ENCODE data around the gene KCNC1.

The KCNC1 gene

DNA sequence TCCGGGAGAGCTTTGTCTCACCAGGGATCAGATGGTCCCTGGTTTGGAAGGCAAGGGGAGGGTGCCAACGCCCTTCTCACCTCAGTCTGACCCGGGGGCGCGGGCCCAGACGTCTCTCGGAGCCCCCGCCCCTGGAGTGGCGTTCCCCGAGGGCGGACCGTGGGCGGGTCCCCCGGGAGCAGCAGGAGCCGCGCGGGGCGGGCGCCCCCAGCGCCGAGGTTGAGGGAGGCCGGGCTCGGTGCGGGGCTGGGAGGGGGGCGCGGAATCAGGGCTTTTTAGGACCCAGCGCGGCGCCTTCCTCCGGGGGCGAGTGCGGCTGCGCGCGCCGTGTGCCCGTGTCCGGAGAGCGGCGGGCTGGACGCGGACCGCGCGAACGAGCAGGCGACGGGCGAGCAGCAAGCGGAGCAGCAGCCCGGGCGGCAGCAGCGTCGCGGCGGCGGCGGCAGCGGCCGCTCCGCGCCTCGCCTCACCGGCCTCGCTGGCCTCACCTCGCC lies at the start of gene KCNC1:
Gene KCNC1, plus strand, starts transcription at position 364 of the 494 bp plus-strand sequence. CDS start 1,222 bp downstream, outside the sequence.
- DNase-seq: peak in 21 of 56 donors; percentile 12 to 58 (median 36)

DNA sequence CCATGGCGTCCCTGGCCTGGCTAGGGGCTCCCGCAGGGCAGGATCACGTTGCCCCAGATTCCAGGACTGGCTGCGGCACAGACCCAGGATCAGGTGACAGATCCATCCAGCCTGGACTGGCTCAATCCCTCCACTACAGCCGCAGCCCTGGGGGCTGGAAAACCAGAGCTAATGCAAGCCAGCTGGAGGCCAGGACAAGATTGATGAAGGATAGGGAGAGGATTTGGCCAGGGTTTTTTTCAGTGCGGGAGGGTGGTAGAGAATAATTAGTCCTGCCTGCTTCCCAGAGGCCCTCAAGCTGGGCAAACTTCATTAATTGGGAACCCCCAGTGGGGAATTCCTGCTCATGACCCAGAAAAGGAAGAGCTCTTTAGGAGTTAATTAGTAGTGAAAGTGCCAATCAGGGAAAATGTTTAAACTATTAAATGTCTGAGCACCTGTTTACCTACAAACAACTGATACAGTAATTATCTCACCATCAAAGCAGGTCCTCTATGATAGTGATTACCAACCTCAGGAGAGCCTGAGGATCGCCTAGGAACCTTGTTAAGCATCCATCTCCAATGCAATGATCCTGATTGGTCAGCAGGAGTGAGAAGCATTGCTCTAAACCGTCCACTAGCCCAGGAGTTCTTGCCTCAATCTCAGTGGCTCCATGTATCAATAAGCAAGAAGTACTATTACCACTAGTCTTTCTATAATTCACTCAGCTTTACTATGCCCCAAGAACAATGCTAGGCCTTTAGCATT lies 48.2 kb upstream of the KCNC1 start:
- no peak for DNase-seq

DNA sequence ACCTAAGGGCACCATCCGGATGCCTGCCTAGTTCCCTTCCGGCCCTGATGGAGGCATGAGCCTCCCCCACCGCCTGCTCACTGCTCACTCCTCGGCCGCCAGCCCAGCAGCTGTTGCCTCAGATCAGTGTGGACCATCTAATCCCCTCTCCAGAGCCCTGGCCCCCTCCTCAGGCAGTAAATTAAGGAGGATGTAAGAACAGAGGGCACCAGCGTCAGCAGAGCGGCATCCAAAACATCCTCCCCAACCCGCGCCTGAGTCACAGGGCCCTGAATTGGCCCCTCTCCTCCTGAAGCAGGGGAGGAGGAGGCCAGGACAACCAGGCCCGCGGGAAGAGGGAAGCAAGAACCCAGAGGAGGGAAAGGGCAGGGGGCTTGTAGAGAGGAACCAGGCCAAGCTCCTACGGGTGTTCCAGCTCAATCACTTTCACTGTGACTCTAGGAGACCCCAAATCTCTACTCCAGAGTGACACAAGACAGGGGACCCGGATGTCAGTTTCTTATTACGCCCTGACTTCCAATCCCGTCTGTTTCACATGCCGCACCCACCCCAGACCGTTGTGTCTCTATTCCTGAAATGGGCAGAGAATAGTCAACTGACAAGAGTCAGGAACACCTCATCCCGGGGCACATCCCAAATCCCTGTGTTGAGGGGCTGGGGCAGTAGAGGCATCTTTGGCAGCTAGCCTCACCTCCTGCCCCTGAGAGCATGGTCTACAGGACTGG lies 46.5 kb upstream of the KCNC1 start:
- no peak for DNase-seq

DNA sequence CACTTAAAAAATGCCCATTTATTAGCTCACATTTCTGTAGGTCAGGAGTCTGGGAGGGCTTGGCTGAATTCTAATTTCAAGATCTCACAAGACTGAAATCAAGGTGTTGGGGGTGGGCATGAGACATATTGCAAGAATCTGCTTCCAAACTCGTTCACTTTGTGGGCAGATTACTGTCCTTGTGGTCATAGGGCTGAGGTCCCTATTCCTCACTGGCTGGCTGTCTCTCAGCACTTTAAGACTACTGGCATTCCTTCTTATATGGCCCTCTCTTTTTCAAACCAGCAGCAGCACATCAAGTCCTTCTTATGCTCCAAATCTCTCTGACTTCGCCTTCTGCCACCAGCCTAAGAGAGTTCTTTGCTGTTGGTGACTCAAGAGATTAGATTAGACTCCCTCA lies 43.0 kb upstream of the KCNC1 start:
- DNase-seq: no peak

DNA sequence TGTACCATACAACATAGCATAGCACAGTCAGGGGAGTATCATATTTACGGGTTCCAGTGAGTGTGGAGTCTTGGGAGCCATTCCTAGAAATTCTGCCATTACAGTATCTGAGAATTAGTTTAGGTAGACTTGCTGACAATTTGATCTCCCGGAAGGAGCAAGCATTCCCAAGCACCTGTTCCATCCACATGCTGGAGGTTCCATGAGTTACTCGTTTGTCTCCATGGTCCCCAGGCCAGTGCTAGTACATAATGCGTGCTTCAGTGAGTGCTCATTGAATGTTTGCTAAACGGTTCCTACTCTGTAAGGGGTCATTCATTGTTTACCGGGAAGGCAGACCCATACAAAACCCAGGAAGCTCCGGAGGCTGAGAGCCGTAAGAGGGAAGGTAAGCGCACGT lies 42.6 kb upstream of the KCNC1 start:
- DNase-seq: no peak

DNA sequence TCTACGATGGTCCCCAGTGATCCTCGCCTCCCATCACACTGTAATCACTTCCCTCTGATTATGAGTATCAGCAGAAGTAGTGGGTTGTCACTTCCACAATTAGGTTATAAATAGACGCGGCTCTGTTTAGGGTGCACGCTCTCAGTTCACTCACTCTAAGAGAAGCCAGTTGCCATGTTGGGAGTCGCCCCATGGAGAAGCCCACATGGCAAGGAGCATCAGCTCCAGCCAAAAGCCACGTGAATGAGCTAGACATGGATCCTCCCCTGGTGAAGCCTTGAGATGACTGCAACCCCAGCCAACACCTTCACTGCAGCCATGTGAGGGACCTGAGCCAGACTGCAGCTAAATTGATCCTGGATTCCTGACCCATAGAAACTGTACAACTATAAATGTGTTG lies 41.6 kb upstream of the KCNC1 start:
- DNase-seq: no peak

DNA sequence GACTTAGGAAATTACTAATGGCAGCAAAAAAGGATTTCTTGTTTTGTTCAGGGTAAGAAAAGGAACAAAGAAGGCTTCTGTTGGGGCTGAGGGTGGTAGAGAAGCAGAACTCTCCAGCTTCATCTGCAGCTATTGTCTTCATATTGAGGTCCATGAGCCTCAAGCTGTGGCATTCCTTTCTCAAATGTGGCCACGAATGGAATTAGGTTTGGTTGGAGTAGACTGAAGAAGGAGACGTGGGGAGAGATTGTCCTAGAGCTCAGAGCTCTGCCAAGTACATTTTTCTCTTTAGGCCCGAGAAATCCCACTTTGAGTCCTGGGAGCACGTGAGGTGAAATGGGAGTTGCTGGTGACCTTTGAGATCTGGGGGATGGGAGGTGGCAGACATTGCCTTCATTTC lies 41.0 kb upstream of the KCNC1 start:
- no peak for DNase-seq

DNA sequence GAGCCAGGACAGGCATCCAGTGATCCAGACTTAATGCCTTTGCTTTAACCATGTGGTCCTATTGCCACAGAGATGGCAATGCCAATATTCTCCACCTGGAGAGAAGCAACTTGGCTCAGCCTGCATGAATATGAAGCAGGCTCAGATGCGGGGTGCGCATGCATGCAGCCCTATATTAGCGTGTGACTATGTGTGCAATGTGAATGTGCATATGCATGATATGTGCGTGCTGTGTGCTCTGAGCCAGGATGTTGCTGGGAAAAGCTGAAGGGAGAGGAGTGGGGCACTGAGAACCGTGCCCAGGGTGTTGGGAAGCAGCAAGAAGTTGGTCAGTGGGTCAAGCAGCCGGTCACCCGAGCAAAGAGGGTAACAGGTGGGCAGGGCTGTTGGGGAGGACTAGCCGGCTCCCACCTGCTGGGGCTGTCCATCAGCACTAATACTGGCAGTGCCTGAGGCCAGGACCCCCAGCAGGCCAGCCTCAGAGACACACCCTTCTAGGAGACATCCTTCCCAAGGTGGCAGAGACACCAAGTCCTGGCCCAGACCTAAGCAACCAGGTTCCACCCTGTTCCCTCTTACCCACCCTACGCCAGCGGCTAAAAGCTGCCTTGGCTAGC lies 40.0 kb upstream of the KCNC1 start:
- no peak for DNase-seq

DNA sequence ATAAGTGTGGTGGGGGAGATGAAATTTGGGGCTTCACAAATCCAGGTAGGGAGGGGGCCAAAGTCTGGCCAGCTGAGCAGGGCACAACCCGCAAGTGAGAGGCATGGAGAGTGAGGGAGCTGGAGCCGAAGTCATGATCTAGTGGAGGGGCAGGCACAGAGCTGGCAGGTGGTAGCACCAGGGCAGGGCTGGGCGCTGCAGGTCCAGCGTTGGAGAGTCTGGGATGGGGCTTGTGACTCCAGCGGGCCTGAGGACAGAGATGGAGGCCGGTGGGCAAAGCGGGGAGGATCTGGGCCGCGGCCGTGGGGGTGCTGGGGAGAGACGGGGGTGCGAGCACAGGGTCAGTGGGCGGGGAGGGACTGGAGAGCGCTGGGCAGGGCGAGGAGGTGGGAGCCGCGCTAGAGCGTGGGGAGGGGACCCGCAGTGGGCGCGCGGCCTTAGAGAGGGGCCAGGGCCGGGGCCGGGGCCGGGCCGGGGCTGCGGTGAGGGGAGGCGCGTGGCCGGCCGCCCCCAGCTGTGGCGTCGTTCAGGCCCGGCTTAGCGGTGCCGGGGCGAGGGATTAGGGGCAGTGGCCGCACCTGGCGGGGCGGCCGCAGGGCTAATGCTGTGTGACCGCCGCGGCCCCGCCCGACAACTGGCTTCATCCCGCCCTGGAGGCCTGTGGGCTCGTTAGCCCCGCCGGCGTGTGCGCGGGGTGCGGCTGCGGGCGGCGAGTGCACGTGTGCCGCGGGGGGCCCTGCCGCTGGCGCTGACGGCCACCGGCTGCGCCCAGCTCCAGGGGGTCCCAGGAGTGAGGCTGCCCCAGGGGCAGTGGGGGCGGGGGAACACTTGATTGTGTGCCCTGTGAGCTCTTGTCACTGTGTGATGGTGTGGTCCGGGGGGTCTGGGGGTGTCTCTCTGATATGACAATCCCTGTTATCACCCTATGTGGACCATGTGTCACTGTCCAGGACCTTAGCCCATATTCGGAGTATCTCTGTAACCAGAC lies 38.8 kb upstream of the KCNC1 start:
- DNase-seq: no peak

DNA sequence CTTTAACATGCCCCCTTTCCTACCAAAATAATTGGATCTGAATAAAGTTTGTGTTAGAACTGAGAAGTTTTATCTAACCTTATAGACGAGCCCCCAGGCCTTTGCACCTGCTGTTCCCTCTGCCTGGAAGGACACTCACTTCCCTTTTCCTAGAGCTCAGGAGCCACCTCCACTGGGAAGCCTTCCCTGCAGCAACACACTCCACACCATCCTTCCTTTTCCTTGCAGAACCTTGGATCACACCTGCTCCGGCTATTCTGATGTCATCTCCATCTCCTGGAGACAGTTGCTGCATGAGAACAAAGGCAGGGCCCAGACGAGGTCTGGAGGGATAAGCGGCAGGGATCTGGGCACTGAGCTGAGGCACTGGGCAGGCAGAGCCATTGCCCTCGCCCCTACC lies 37.8 kb upstream of the KCNC1 start:
- DNase-seq: no peak

DNA sequence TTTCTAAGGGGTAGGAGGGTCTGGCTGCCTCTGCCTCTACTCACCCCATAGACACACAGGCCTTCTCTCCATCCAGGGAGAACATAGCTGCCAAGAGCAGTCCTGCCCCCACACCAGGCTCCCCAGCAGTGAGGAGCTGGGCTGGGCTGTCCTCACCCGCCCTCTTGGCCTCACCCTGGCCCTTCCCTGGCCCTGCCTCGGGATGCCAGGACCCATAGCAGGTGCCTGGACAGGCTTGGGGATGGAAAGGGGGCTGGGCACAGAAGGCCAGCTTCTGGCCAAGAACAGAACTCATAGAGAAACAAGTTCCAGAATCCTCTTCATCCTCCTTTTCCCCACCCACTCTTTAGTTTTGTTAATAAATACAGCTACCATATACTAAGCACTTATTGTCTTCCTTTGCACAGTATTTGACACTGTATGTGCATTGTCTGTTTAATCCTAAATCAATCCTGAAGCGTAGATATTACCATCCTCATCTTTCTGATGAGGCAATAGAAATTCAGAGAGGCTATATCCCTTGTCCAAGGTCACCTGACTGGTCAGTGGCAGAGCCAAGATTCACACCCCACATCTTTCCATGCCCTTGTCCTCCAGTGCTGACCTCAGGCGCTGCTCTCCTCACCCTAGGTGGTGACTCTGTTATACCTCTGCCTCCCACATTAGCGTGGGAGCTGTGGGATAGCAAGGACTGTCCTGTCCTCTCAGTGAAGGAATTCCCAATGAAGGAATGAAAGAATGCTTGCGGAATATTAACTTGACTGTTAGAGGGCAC lies 37.2 kb upstream of the KCNC1 start:
- no peak for DNase-seq

DNA sequence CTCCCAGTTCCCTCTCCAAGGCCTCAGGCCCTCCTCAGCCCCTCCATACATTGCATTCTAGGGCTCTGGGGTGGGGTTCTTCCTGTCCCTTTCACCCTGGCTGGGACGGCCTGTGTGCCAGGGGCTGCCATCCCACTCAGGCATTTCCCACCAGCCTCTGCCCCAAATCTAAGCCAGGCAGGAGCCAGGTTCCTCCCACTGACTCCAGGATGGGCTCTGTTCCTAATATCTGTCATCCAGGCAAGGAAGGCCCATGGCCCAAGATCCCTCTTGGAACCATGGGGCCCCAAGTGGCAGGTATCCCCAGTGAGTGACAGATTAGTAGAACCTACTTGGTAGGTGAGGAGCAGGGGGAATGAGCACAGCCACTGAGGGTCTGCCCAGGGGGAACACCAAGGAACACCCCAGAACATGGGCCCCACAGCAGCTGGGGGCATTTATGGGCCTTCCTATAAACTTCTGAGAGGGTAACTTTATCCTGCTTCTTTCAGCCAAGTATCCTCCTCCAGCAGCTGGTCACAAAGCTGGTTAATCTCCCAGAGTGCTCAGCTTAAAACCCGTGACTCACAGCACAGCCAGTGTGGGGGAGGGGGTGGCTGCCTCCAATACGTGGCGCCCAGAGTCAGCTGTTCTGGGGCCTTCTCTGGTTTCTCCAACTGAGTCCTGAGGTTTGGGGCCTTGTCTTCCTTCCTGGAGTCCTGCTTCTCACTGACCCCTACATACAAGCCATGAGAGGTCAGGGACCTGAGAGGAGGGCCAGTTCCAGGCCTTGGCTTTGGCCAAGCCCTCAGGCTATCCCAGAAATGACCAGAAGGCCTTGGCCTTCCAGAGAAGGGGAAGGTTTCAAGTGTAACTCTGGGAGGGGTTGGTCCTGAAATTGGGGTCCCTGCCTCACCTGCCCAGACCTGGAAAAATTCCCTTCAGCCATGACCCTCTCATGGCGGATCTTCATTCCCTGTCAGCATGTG lies 35.1 kb upstream of the KCNC1 start:
- no peak for DNase-seq

DNA sequence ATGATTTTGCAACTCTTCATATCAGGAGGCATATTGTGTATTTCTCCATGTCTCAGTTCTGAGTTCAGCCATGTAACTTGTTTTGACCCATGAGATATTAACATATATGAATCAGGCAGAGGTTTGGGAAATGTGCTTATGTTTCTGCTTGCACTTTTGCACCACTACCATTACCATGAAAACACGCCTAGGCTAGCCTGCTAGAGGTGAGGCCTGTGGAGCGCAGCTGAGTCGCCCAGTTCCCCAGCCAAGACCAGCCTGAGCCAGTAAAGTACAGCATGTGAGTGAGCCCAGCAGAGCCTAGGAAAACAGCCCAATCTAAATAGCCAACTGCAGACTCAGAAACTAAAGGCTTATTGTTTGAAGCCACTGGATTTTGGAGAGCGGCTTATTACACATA lies 33.6 kb upstream of the KCNC1 start:
- peak in 1 of 56 donors; percentile 9 for DNase-seq

DNA sequence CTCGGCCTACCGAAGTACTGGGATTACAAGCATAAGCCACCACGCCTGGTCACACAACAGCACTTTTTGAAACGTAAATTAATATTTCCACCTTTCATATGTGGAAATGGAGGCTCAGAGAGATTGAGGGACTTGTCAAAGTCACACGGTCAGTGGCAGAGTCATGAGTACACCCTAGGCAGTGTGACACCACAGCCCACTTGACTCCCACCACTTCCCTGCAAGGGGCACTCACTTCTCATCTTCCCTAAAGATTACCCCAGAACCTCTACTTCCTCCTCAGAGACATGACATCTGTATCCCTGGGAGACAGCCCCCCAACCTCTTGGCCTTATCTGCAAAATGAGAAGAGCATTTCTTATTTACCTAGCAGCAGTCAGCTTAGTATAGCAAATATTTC lies 31.7 kb upstream of the KCNC1 start:
- DNase-seq: no peak

DNA sequence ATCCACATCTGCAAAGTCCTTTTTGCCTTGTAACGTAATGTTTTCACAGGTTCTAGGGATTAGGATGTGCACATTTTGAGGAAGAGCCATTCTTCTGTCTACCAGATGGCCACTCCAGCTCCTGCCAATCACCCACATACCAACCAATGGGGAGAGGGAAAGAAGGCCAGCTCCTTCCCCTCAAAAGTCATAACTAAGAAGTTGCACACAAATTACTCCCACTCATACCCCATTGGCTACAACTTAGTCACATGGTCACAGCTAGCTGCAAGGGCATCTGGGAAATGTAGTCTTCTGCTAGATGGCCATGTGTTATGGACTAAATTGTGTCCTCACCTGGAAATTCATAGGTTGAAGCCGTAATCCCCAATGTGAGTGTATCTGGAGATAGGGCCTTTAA lies 30.6 kb upstream of the KCNC1 start:
- DNase-seq: no peak

DNA sequence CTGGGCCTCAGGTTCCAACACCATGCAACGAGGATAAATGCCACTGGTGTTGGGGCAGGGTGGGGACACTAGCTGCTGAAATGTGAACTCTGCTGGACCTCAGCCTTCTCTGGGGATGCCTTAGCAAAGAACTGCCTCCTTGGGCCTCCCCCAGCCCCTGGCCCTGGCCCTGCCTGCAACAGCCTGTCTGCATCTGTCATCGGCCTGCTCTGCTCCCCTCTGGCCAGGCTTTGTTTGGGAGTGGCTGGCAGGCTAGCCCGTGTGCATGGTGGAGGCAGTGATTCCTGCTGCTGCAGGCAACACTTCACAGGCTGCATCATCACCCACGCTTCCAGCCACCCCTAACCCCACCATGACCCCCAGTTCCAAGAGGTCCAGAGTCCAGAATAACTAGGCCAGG lies 26.8 kb upstream of the KCNC1 start:
- no peak for DNase-seq

DNA sequence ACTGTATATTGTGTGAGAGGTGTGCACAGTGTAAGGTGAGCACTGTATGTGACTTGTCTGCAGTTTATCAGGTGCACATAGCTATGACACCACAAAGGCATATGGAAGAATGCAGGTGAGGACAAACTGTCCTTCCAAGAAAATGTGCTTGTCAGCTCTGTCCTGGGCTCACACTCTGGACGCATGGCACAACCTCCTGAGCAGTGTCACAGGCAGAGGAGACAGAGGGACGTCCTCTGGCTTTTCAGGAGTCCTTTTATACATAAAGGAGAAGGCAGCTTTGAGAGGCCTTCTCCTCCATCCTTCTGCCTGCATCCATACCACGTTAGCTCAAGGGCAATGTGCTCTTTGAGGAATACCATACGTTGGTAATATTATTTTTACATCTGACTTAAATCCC lies 22.7 kb upstream of the KCNC1 start:
- no peak for DNase-seq

DNA sequence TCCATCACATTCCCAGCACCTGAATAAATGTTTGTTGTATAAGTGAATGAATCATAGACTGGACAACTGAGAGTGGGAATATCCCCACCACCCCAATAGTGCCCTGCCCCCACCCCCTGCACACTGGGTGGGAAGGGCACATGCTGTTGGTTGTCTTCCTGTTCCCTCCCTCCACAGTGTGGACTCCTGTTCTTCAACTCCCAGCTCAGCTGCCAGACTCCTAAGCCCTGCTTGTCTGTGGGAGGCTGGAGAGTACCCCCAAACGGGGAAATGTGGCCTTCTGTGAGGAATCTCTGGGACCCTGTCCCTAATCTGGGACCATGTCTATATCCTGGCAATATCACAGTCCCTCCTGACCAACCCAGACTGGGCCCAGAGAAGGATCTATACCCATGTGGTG lies 20.7 kb upstream of the KCNC1 start:
- no peak for DNase-seq

DNA sequence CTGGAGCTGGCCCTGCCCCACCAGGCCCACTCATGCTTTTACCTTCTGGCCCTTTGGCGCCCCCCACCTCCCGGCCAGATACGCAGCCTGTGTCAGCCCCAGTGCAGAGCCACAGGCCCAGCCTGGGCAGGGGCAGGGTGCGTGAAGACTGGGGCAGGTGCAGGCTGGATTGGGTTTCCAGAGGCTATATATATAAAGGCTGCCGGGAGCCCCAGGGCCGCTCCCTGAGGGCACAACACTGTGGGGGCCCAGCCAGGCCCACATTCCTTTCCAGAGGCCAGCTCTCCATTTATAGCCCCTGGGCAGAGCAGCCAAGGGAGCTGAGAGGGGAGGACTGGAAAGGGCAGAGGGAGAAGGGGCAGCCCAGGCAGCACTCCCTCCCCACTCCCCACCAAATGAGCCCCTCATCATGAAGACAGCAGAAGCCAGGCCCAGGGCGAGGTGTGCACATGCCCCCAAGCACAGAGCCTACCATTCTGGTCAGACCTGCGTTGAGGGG lies 20.2 kb upstream of the KCNC1 start:
- no peak for DNase-seq

All from amygdala (tissue), 56 donors.